Fibroblast of lung (primary cell): Measurements from ENCODE around the gene WEE2. TPM values are rescaled to one million over a fixed set of nuclear protein-coding genes. Genes with fewer than 3 reads are reported as not detected.

Source experiments
- DNase-seq, 2 donors: peaks; one replicate each; pipeline versions ENCODE4 v3.0.0 to v3.0.0-alpha.2; 2010; ENCODE audit warnings: low read depth in 2 of 2
- H2AFZ ChIP-seq: 2 replicates; pipeline ENCODE4 v1.5.1; 2012; ENCODE audit warnings: low read length, control low read depth, inconsistent platforms
- H3K27ac ChIP-seq: 2 replicates; pipeline ENCODE4 v1.5.1; 2011; ENCODE audit warnings: low read length, control low read depth; ENCODE audit not compliant: insufficient read depth
- H3K27me3 ChIP-seq: 2 replicates; pipeline ENCODE4 v1.5.1; 2011; ENCODE audit warnings: mild to moderate bottlenecking, low read length; ENCODE audit not compliant: control insufficient read depth, insufficient read depth
- H3K36me3 ChIP-seq: 2 replicates; pipeline ENCODE4 v1.5.1; 2011; ENCODE audit warnings: low read length; ENCODE audit not compliant: control insufficient read depth, insufficient read depth
- H3K4me1 ChIP-seq: 2 replicates; pipeline ENCODE4 v1.5.1; 2011; ENCODE audit warnings: low read length; ENCODE audit not compliant: control insufficient read depth, insufficient read depth; ENCODE audit errors: extremely low read depth
- H3K4me2 ChIP-seq: 2 replicates; pipeline ENCODE4 v1.5.1; 2011; ENCODE audit warnings: low read length, control low read depth; ENCODE audit not compliant: insufficient read depth; ENCODE audit errors: extremely low read depth
- H3K4me3 ChIP-seq, 4 experiments: fragments of 200-600 bp in 1 of 4; sonication (generic) in 1 of 4; replicated peaks in 1 of 4; 2 replicates each; pipeline ENCODE4 v1.5.1; 2011 to 2016; ENCODE audit warnings: low read length in 4 of 4, low read depth in 3 of 4, mild to moderate bottlenecking in 3 of 4, control low read depth in 2 of 4, inconsistent platforms in 1 of 4, mixed read lengths in 1 of 4; ENCODE audit not compliant: insufficient read depth in 1 of 4; ENCODE audit errors: control extremely low read depth in 1 of 4
- H3K79me2 ChIP-seq: 2 replicates; pipeline ENCODE4 v1.5.1; 2012; ENCODE audit warnings: mild to moderate bottlenecking, low read length, inconsistent platforms; ENCODE audit not compliant: control insufficient read depth, insufficient read depth
- H3K9ac ChIP-seq: 2 replicates; pipeline ENCODE4 v1.5.1; 2011; ENCODE audit warnings: mild to moderate bottlenecking, low read length, control low read depth; ENCODE audit not compliant: insufficient read depth
- H3K9me3 ChIP-seq: 2 replicates; pipeline ENCODE4 v1.5.1; 2012; ENCODE audit warnings: low read depth, low read length; ENCODE audit not compliant: control insufficient read depth, insufficient read depth
- H4K20me1 ChIP-seq: 2 replicates; pipeline ENCODE4 v1.5.1; 2011; ENCODE audit warnings: low read length; ENCODE audit not compliant: control insufficient read depth, insufficient read depth; ENCODE audit errors: extremely low read depth
- CTCF ChIP-seq, 2 donors: IDR thresholded peaks in 1 of 2; conservative IDR thresholded peaks in 1 of 2; 1 replicate in 1 of 2; 2 replicates in 1 of 2; pipeline ENCODE4 v1.5.1; 2011 to 2012; ENCODE audit warnings: low read length in 2 of 2, control low read depth in 1 of 2, inconsistent platforms in 1 of 2, low read depth in 1 of 2, mild to moderate bottlenecking in 1 of 2
- EZH2 ChIP-seq: IDR thresholded peaks from 2 replicates; pipeline ENCODE4 v1.5.1; 2012; ENCODE audit warnings: low read length, control low read depth, mild to moderate bottlenecking; ENCODE audit errors: missing control alignments
- polyA plus RNA-seq, 2 donors: library from polyadenylated mRNA; depleted of rRNA in 1 of 2; stranded (reverse) in 1 of 2; unstranded in 1 of 2; fragments of >200 nt; gene quantifications; 2 replicates each; pipeline ENCODE4 v1.2.1, GENCODE V29; 2011 to 2012; ENCODE audit warnings: missing spikeins in 1 of 2
- total RNA-seq: library from RNA; depleted of rRNA; stranded (reverse); fragments of >200 nt; gene quantifications from 2 replicates; pipeline ENCODE4 v1.2.1, GENCODE V29; 2014

The WEE2 gene
- total and polyA plus RNA-seq, 2 donors (not counting 1 experiment from before 2014, with no cell fraction given) = not detected

GRCh38 chr7:141715018-141715417 is 6.9 kb downstream of the WEE2 start:
- no peak overlapping the region for H3K4me2 ChIP-seq
- no peaks in the 10 kb centered on the region for H4K20me1 ChIP-seq
- H3K9me3 ChIP-seq = no peaks in the 10 kb centered on the region
- DNase-seq = no peak
- H3K27me3 ChIP-seq = no peaks in the 10 kb centered on the region
- H3K27ac ChIP-seq = no peak overlapping the region
- no peaks in the 10 kb centered on the region for H3K4me1 ChIP-seq
- H3K4me3 ChIP-seq = no peak overlapping the region
- H3K9ac ChIP-seq = no peak overlapping the region
- H3K79me2 ChIP-seq = no peaks in the 10 kb centered on the region
- no peak overlapping the region for H2AFZ ChIP-seq
- no peaks in the 10 kb centered on the region for H3K36me3 ChIP-seq
- TF ChIP-seq CTCF (conservative IDR thresholded peaks at IDR 0.05 in 1 of 2, IDR thresholded peaks at IDR 0.05 in 1 of 2; ENCODE audit: low read depth in 1 of 2, low read length in 2 of 2) (no peak), EZH2 (no peak)

- H3K36me3 ChIP-seq = no peaks in the 10 kb centered on the region
- H3K9me3 ChIP-seq = no peaks in the 10 kb centered on the region
- H4K20me1 ChIP-seq = no peaks in the 10 kb centered on the region
- DNase-seq = no peak
- no peak overlapping the region for H2AFZ ChIP-seq
- H3K4me1 ChIP-seq = no peaks in the 10 kb centered on the region
- no peaks in the 10 kb centered on the region for H3K79me2 ChIP-seq
- no peaks in the 10 kb centered on the region for H3K27me3 ChIP-seq
- no peak overlapping the region for H3K9ac ChIP-seq
- H3K27ac ChIP-seq = no peak overlapping the region
- no peak overlapping the region for H3K4me3 ChIP-seq
- no peak overlapping the region for H3K4me2 ChIP-seq
- TF ChIP-seq EZH2 = no peak
- TF ChIP-seq CTCF (conservative IDR thresholded peaks at IDR 0.05 in 1 of 2, IDR thresholded peaks at IDR 0.05 in 1 of 2; ENCODE audit: low read depth in 1 of 2, low read length in 2 of 2) = no peak
Measured at GRCh38 chr7:141715794-141716689, 7.9 kb downstream of the WEE2 start.

GRCh38 chr7:141717450-141717849 is 9.3 kb downstream of the WEE2 start:
- no peaks in the 10 kb centered on the region for H3K9me3 ChIP-seq
- DNase-seq = no peak
- H3K27ac ChIP-seq = no peak overlapping the region
- H3K36me3 ChIP-seq = no peaks in the 10 kb centered on the region
- no peak overlapping the region for H3K9ac ChIP-seq
- no peak overlapping the region for H2AFZ ChIP-seq
- H3K27me3 ChIP-seq = no peaks in the 10 kb centered on the region
- H3K79me2 ChIP-seq = no peaks in the 10 kb centered on the region
- TF ChIP-seq CTCF (conservative IDR thresholded peaks at IDR 0.05 in 1 of 2, IDR thresholded peaks at IDR 0.05 in 1 of 2; ENCODE audit: low read depth in 1 of 2, low read length in 2 of 2) = no peak
- no peak for TF ChIP-seq EZH2
- no peaks in the 10 kb centered on the region for H4K20me1 ChIP-seq
- no peaks in the 10 kb centered on the region for H3K4me1 ChIP-seq
- no peak overlapping the region for H3K4me2 ChIP-seq
- no peak overlapping the region for H3K4me3 ChIP-seq
